Activated CD4-positive, alpha-beta T cell treated with anti-CD3 and anti-CD28 coated beads for 4 hours (primary cell): ENCODE results near the gene TMEM200A.

Experiments used
- DNase-seq, 2 donors: peaks; one replicate each; pipeline ENCODE4 v3.0.0-alpha.2; 2020

The TMEM200A gene

GRCh38 chr6:130426066-130426721, 60.4 kb downstream of the TMEM200A start:
- DNase-seq: no peak

GRCh38 chr6:130431346-130431852, 65.6 kb downstream of the TMEM200A start:
- no peak for DNase-seq

- no peak for DNase-seq
These were observed 67.0 kb downstream of the TMEM200A start for GRCh38 chr6:130432838-130433237.

- DNase-seq: no peak
These were observed 68.5 kb downstream of the TMEM200A start for GRCh38 chr6:130434174-130434873.

- no peak for DNase-seq
These were observed 69.4 kb downstream of the TMEM200A start for GRCh38 chr6:130435181-130435580.

- DNase-seq: no peak
These were observed 72.1 kb downstream of the TMEM200A start for GRCh38 chr6:130437961-130438360.

- no peak for DNase-seq
These were observed 81.6 kb downstream of the TMEM200A start for GRCh38 chr6:130447374-130447773.

- no peak for DNase-seq
These were observed 86.5 kb downstream of the TMEM200A start for GRCh38 chr6:130452336-130452735.

GRCh38 chr6:130453230-130453629, 87.4 kb downstream of the TMEM200A start:
- DNase-seq: no peak

- DNase-seq: no peak
These were observed 91.8 kb downstream of the TMEM200A start for GRCh38 chr6:130457605-130458004.

- no peak for DNase-seq
These were observed 93.5 kb downstream of the TMEM200A start for GRCh38 chr6:130459316-130459715.

- DNase-seq: no peak
These were observed 95.1 kb downstream of the TMEM200A start for GRCh38 chr6:130460934-130461333.

- no peak for DNase-seq
These were observed 100.4 kb downstream of the TMEM200A start for GRCh38 chr6:130466052-130466747.

GRCh38 chr6:130466748-130467061, 100.9 kb downstream of the TMEM200A start:
- no peak for DNase-seq

- DNase-seq: no peak
These were observed 101.6 kb downstream of the TMEM200A start for GRCh38 chr6:130467146-130468050.

GRCh38 chr6:130470766-130471165, 104.9 kb downstream of the TMEM200A start:
- no peak for DNase-seq

GRCh38 chr6:130473886-130474285, 108.1 kb downstream of the TMEM200A start:
- DNase-seq: no peak

- DNase-seq: no peak
These were observed 117.0 kb downstream of the TMEM200A start for GRCh38 chr6:130482645-130483390.

GRCh38 chr6:130485870-130486269, 120.1 kb downstream of the TMEM200A start:
- DNase-seq: no peak

- DNase-seq: no peak
These were observed 120.6 kb downstream of the TMEM200A start for GRCh38 chr6:130486417-130486816.

GRCh38 chr6:130489514-130489913, 123.7 kb downstream of the TMEM200A start:
- no peak for DNase-seq
